Omental fat pad (tissue), 4 donors: ENCODE results near the gene ARID5A. TPM values are rescaled to one million over a fixed set of nuclear protein-coding genes. Genes with fewer than 3 reads are reported as not detected.

Experiments
- ATAC-seq: fragments of 150-250 bp; one replicate; pipeline ENCODE4 v1.9.1; 2016; ENCODE audit warnings: mild to moderate bottlenecking, moderate library complexity; ENCODE audit not compliant: low FRiP score
- DNase-seq: peaks from one replicate; pipeline ENCODE4 v3.0.0-alpha.2; 2019; ENCODE audit warnings: low spot score
- CTCF ChIP-seq, 3 donors: fragments of 450-650 bp; IDR thresholded peaks; one replicate each; pipeline ENCODE4 v1.5.1; 2016 to 2017; ENCODE audit warnings: antibody characterized with exemption in 3 of 3, mild to moderate bottlenecking in 3 of 3, moderate library complexity in 2 of 3
- total RNA-seq, 4 donors: library from RNA; depleted of rRNA; stranded (reverse); fragments of >200 nt; gene quantifications; one replicate each; pipeline ENCODE4 v1.1.0, GENCODE V29; 2016

The ARID5A gene
- total RNA-seq, 4 donors from 2014 or later = 26.2 to 79.7 (median 41.8) TPM

- TF ChIP-seq CTCF (IDR thresholded peaks at IDR 0.05) = no peak
- ATAC-seq (no peak), DNase-seq (no peak)
Measured at GRCh38 chr2:96512341-96512740, 24.2 kb upstream of the ARID5A start.

GRCh38 chr2:96514521-96514920 is 22.0 kb upstream of the ARID5A start:
- ATAC-seq = no peak
- DNase-seq = no peak
- no peak for TF ChIP-seq CTCF (IDR thresholded peaks at IDR 0.05)

- no peak for DNase-seq
- TF ChIP-seq CTCF (IDR thresholded peaks at IDR 0.05) = no peak
- ATAC-seq = no peak
Measured at GRCh38 chr2:96517079-96517478, 19.5 kb upstream of the ARID5A start.

GRCh38 chr2:96520231-96520630 is 16.3 kb upstream of the ARID5A start:
- ATAC-seq = no peak
- no peak for DNase-seq
- TF ChIP-seq CTCF (IDR thresholded peaks at IDR 0.05) = no peak

- DNase-seq = no peak
- TF ChIP-seq CTCF (IDR thresholded peaks at IDR 0.05) = no peak
- no peak for ATAC-seq
Measured at GRCh38 chr2:96520697-96521096, 15.9 kb upstream of the ARID5A start.

- DNase-seq (no peak), ATAC-seq (no peak)
- no peak for TF ChIP-seq CTCF (IDR thresholded peaks at IDR 0.05)
Measured at GRCh38 chr2:96521219-96521618, 15.3 kb upstream of the ARID5A start.

GRCh38 chr2:96522304-96523203 is 14.0 kb upstream of the ARID5A start:
- no peak for DNase-seq
- no peak for TF ChIP-seq CTCF (IDR thresholded peaks at IDR 0.05)
- no peak for ATAC-seq
